ENCODE measurements around the gene TATDN2.

DNA sequence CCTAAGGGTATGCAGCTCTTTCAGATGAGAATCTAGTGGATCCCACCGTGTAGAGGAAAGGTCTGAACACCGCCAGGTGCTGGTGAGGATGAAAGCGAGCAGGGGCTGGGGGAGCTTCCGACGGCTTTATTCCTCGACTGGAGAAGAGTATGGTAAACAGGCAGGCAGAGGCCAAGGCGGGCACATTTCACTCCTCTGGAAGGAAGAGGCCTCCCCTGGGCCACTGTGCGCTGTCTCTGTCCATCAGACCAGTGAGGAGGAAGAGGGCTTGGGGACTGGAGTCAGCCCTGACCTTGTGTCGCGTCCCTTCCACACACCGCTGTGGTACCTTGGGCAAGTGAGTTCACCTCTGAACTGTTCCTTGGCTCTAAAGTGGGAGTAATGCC lies 40.3 kb downstream of the TATDN2 start:
- no peak for TF ChIP-seq EZH2 (IDR thresholded peaks at IDR 0.05; ENCODE audit: low read length, unreplicated experiment)
- no peak for TF ChIP-seq CTCF (conservative IDR thresholded peaks at IDR 0.05; ENCODE audit: low read depth, low read length)
- no peak for TF ChIP-seq EZH2phosphoT487 (IDR thresholded peaks at IDR 0.05; ENCODE audit: borderline replicate concordance, low read length)

Data from PC-3 (cell line).